ENCODE results near the gene ZNF384. TPM values are rescaled to one million over a fixed set of nuclear protein-coding genes. Genes with fewer than 3 reads are reported as not detected.

Gene ZNF384
- total RNA-seq, 2 experiments from 2014 or later: 48.6 to 95.5 TPM

- BruUV-seq (replicated peaks): no TSS peak
- peaks cover 62% of the 10 kb centered on the region; the same call in 1 of the 2 replicates for H3K79me2 ChIP-seq (ENCODE audit: insufficient read depth, low read depth, low read length)
- peak overlapping the region; percentile 3; the same call in 1 of the 2 replicates for H2AFZ ChIP-seq (ENCODE audit: low read length)
- TF ChIP-seq, protein P1, sequence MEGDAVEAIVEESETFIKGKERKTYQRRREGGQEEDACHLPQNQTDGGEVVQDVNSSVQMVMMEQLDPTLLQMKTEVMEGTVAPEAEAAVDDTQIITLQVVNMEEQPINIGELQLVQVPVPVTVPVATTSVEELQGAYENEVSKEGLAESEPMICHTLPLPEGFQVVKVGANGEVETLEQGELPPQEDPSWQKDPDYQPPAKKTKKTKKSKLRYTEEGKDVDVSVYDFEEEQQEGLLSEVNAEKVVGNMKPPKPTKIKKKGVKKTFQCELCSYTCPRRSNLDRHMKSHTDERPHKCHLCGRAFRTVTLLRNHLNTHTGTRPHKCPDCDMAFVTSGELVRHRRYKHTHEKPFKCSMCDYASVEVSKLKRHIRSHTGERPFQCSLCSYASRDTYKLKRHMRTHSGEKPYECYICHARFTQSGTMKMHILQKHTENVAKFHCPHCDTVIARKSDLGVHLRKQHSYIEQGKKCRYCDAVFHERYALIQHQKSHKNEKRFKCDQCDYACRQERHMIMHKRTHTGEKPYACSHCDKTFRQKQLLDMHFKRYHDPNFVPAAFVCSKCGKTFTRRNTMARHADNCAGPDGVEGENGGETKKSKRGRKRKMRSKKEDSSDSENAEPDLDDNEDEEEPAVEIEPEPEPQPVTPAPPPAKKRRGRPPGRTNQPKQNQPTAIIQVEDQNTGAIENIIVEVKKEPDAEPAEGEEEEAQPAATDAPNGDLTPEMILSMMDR (conservative IDR thresholded peaks at IDR 0.05; ENCODE audit: low read length): no peak
- no peak for TF ChIP-seq EZH2phosphoT487 (IDR thresholded peaks at IDR 0.05; ENCODE audit: borderline replicate concordance, low read depth, low read length)
- ChIA-PET CTCF (ENCODE audit: unreplicated experiment) (interaction anchor here (1.0 kb wide), 1 partner anchor 18 kb away, joined by 3 read pairs; no protein-coding TSS in a partner anchor), POLR2A (interaction anchor here (0.5 to 1.4 kb wide), 6 partner anchors 9 to 93 kb away, joined by 3 to 8 read pairs (median 4); partner anchors contain the start of genes LPAR5 and ZNF384)
- H3K4me3 ChIP-seq (ENCODE audit: low read depth, low read length, poor library complexity, severe bottlenecking): peak overlapping the region; percentile 61
- no peaks in the 10 kb centered on the region for H3K9me3 ChIP-seq (ENCODE audit: low read length)
- peak overlapping the region; percentile 87 for H3K4me2 ChIP-seq (ENCODE audit: low read length)
- H3K4me1 ChIP-seq (ENCODE audit: insufficient read depth, low read length, poor library complexity, severe bottlenecking): peaks cover 71% of the 10 kb centered on the region
- intact Hi-C loops (cut with micrococcal nuclease; ENCODE audit: unreplicated experiment): loop anchor here (2.0 kb wide), 1 partner anchor 62 kb away; the partner anchor contains the start of gene ZNF384
- no peaks in the 10 kb centered on the region for H3K9me2 ChIP-seq (ENCODE audit: insufficient read depth, low read length)
- no peaks in the 10 kb centered on the region for H4K20me1 ChIP-seq (ENCODE audit: insufficient read depth, low read length)
- DNase-seq (ENCODE audit: low spot score): peak; percentile 80
- peaks cover 17% of the 10 kb centered on the region; the same call in 1 of the 2 replicates for H3K36me3 ChIP-seq (ENCODE audit: insufficient read depth, low read length)
- peak overlapping the region; percentile 86 for H3K27ac ChIP-seq (ENCODE audit: low read depth, low read length, poor library complexity, severe bottlenecking)
Measured at GRCh38 chr12:6626654-6627283, 62.4 kb downstream of the ZNF384 start.

GRCh38 chr12:6620885-6621274 lies 68.3 kb downstream of the ZNF384 start:
- POLR2A ChIA-PET: interaction anchor here (0.6 to 1.4 kb wide), 2 partner anchors 9 to 13 kb away, joined by 3 to 6 read pairs; no protein-coding TSS in a partner anchor
- DNase-seq (ENCODE audit: low spot score): no peak
- intact Hi-C loops (cut with micrococcal nuclease; ENCODE audit: unreplicated experiment): no loop called here

More at GRCh38 chr12:6620885-6621274, 68.3 kb downstream of the ZNF384 start:
- Histone ChIP-seq H3K27ac (ENCODE audit: low read depth, low read length, poor library complexity, severe bottlenecking) (no peak overlapping the region), H3K4me3 (ENCODE audit: low read depth, low read length, poor library complexity, severe bottlenecking) (no peak overlapping the region), H3K9me2 (ENCODE audit: insufficient read depth, low read length) (no peaks in the 10 kb centered on the region), H3K4me2 (ENCODE audit: low read length) (no peak overlapping the region), H3K9me3 (ENCODE audit: low read length) (no peaks in the 10 kb centered on the region), H3K4me1 (ENCODE audit: insufficient read depth, low read length, poor library complexity, severe bottlenecking) (peaks cover 27% of the 10 kb centered on the region), H3K79me2 (ENCODE audit: insufficient read depth, low read depth, low read length) (peaks cover 19% of the 10 kb centered on the region; the same call in 1 of the 2 replicates), H2AFZ (ENCODE audit: low read length) (no peak overlapping the region), H3K36me3 (ENCODE audit: insufficient read depth, low read length) (peaks cover 48% of the 10 kb centered on the region), H4K20me1 (ENCODE audit: insufficient read depth, low read length) (no peaks in the 10 kb centered on the region)
- CTCF ChIA-PET (ENCODE audit: unreplicated experiment): no interaction called here
- no TSS peak for BruUV-seq (replicated peaks)
- TF ChIP-seq EZH2phosphoT487 (IDR thresholded peaks at IDR 0.05; ENCODE audit: borderline replicate concordance, low read depth, low read length): no peak
- TF ChIP-seq, protein P1 (conservative IDR thresholded peaks at IDR 0.05; ENCODE audit: low read length): no peak

All from OCI-LY7 (cell line).